Hepatocyte (in vitro differentiated cells): ENCODE data around the gene INSR.

Experiments used
- EZH2 ChIP-seq: fragments of 200-600 bp; sonication (generic); IDR thresholded peaks from 2 replicates; pipeline ENCODE4 v1.6.1; 2016; ENCODE audit warnings: antibody characterized with exemption, mild to moderate bottlenecking, borderline replicate concordance
- TF ChIP-seq, protein P1 (sequence below): fragments of 200-600 bp; sonication (generic); IDR thresholded peaks from 2 replicates; pipeline ENCODE4 v1.5.1; 2016; ENCODE audit warnings: antibody characterized with exemption, mild to moderate bottlenecking; ENCODE audit not compliant: poor library complexity

DNA sequence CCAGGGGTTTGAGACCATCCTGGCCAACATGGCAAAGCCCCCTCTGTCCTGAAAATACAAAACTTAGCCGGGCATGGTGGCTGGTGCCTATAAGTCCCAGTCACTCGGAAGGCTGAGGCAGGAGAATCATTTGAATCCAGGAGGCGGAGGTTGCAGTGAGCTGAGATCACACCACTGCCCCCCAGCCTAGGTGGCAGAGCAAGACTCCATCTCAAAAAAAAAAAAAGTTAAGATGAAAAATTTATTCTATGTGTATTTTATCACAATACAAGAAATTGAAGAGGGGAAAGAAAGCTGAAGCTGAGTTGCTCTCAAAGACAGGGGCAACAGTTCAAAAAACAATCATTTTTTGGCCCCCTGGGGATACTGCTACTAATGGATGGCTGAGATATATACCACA lies 31.1 kb downstream of the INSR start:
- TF ChIP-seq, protein P1, sequence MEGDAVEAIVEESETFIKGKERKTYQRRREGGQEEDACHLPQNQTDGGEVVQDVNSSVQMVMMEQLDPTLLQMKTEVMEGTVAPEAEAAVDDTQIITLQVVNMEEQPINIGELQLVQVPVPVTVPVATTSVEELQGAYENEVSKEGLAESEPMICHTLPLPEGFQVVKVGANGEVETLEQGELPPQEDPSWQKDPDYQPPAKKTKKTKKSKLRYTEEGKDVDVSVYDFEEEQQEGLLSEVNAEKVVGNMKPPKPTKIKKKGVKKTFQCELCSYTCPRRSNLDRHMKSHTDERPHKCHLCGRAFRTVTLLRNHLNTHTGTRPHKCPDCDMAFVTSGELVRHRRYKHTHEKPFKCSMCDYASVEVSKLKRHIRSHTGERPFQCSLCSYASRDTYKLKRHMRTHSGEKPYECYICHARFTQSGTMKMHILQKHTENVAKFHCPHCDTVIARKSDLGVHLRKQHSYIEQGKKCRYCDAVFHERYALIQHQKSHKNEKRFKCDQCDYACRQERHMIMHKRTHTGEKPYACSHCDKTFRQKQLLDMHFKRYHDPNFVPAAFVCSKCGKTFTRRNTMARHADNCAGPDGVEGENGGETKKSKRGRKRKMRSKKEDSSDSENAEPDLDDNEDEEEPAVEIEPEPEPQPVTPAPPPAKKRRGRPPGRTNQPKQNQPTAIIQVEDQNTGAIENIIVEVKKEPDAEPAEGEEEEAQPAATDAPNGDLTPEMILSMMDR: no peak
- TF ChIP-seq EZH2: no peak
